NCI-H82 treated with DMSO at 0.1 percent for 48 hours (cell line): ENCODE measurements around the gene MRGPRF.
"Not testable (repeated sequence)": the region's sequence is repeated elsewhere in the genome, so short reads cannot be mapped to it uniquely, and the experiment has no call there.

Source experiments
- DNase-seq: peaks from one replicate; lab custom pipeline; 2025; ENCODE audit not compliant: unreplicated experiment; lab: John Stamatoyannopoulos, UW

MRGPRF gene

GRCh38 chr11:68989936-68990606 is 23.0 kb downstream of the MRGPRF start:
- no peak for DNase-seq

- peak; percentile 32 for DNase-seq
Measured at GRCh38 chr11:68988491-68988890, 24.6 kb downstream of the MRGPRF start.

- DNase-seq = no peak
Measured at GRCh38 chr11:68987211-68987610, 25.8 kb downstream of the MRGPRF start.

- DNase-seq = no peak
Measured at GRCh38 chr11:68983801-68984200, 29.2 kb downstream of the MRGPRF start.

- DNase-seq = no peak
Measured at GRCh38 chr11:68982134-68982533, 30.9 kb downstream of the MRGPRF start.

GRCh38 chr11:68980776-68981065 is 32.3 kb downstream of the MRGPRF start, which contains the start of gene MRGPRD:
Gene MRGPRD (minus strand): TSS chr11:68980986. CDS start chr11:68980986, 0 bp downstream.
- no peak for DNase-seq

GRCh38 chr11:68979931-68980775 is 32.9 kb downstream of the MRGPRF start:
- no peak for DNase-seq

GRCh38 chr11:68978931-68979594 is 34.0 kb downstream of the MRGPRF start:
- DNase-seq = no peak

GRCh38 chr11:68978626-68978930 is 34.5 kb downstream of the MRGPRF start:
- DNase-seq = no peak

GRCh38 chr11:68977781-68978625 is 35.0 kb downstream of the MRGPRF start:
- no peak for DNase-seq

GRCh38 chr11:68976563-68976962 is 36.5 kb downstream of the MRGPRF start:
- DNase-seq = no peak

- no peak for DNase-seq
Measured at GRCh38 chr11:68976095-68976494, 37.0 kb downstream of the MRGPRF start.

GRCh38 chr11:68974421-68975194 is 38.4 kb downstream of the MRGPRF start:
- DNase-seq = no peak

GRCh38 chr11:68973706-68974105 is 39.3 kb downstream of the MRGPRF start:
- DNase-seq = not testable (repeated sequence)

- no peak for DNase-seq
Measured at GRCh38 chr11:68973219-68973618, 39.8 kb downstream of the MRGPRF start.

GRCh38 chr11:68970921-68971636 is 42.0 kb downstream of the MRGPRF start:
- DNase-seq = no peak

GRCh38 chr11:68969386-68969785 is 43.7 kb downstream of the MRGPRF start:
- no peak for DNase-seq

GRCh38 chr11:68968306-68969250 is 44.5 kb downstream of the MRGPRF start:
- no peak for DNase-seq
